Activated naive CD8-positive, alpha-beta T cell treated with anti-CD3 and anti-CD28 coated beads, Interleukin-2, amount 50 U/mL, for 24 hours (primary cell): Measurements from ENCODE around the gene MIGA2.

ENCODE experiments used
- ATAC-seq: fragments of 150-1000 bp; cut with Tn5 transposase; one replicate; pipeline ENCODE4 v1.10.0; 2021
- DNase-seq: peaks from one replicate; pipeline ENCODE4 v3.0.0; 2021
- H3K27ac Mint-ChIP-seq: one replicate; pipeline ENCODE4 v1.8.0; 2021; ENCODE audit warnings: mild to moderate bottlenecking, mixed read lengths
- H3K27me3 Mint-ChIP-seq: one replicate; pipeline ENCODE4 v1.8.0; 2021; ENCODE audit warnings: mixed read lengths
- H3K36me3 Mint-ChIP-seq: one replicate; pipeline ENCODE4 v1.8.0; 2021; ENCODE audit warnings: low read depth, mixed read lengths
- H3K4me1 Mint-ChIP-seq: one replicate; pipeline ENCODE4 v1.8.0; 2021; ENCODE audit warnings: mixed read lengths
- H3K4me3 Mint-ChIP-seq: one replicate; pipeline ENCODE4 v1.8.0; 2021; ENCODE audit warnings: mild to moderate bottlenecking, moderate library complexity, mixed read lengths
- H3K9me3 Mint-ChIP-seq: one replicate; pipeline ENCODE4 v1.8.0; 2021; ENCODE audit warnings: mixed read lengths

Gene MIGA2

DNA sequence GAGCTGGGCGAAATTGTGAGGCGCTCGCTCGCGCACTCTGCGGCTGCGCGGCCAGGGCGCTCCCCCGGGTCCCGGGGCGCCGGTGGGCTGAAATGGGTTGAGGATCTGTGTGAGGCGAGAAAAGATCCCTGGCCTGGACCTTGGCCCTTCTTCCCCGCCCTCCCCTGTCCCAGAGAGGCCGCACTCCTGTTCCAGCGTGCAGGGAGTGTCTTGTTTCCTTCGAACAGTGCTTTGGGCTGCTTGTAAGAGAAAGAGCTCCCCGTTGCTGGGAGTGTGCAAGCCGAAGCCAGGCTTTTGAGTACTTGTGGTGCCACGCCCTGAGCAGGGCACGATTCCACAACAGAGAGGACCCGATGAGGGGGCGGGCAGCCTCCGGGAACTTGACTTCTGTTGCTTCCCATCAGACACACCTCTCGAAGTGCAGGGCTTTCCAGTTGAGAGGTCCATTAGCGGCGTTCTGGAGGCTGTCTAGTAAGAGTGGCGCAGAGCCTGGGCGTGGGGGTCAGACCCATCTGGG, 45.0 kb downstream of the MIGA2 start:
- peak overlapping the region; percentile 87 for H3K4me3 Mint-ChIP-seq
- H3K27ac Mint-ChIP-seq, result peak overlapping the region; percentile 54
- no peaks in the 10 kb centered on the region for H3K9me3 Mint-ChIP-seq
- peaks cover 4% of the 10 kb centered on the region for H3K36me3 Mint-ChIP-seq
- ATAC-seq (no peak), DNase-seq (no peak)
- peaks cover 28% of the 10 kb centered on the region for H3K4me1 Mint-ChIP-seq
- H3K27me3 Mint-ChIP-seq, result peaks cover 3% of the 10 kb centered on the region

- DNase-seq, result no peak
- peaks cover 4% of the 10 kb centered on the region for H3K36me3 Mint-ChIP-seq
- ATAC-seq, result no peak
- H3K4me1 Mint-ChIP-seq, result peaks cover 27% of the 10 kb centered on the region
- no peak overlapping the region for H3K27ac Mint-ChIP-seq
- H3K27me3 Mint-ChIP-seq, result peaks cover 3% of the 10 kb centered on the region
- H3K9me3 Mint-ChIP-seq, result no peaks in the 10 kb centered on the region
- no peak overlapping the region for H3K4me3 Mint-ChIP-seq
Observed at GRCh38 chr9:129084087-129084486, 47.7 kb downstream of the MIGA2 start.

- H3K27ac Mint-ChIP-seq, result no peak overlapping the region
- no peaks in the 10 kb centered on the region for H3K9me3 Mint-ChIP-seq
- no peak overlapping the region for H3K4me3 Mint-ChIP-seq
- no peaks in the 10 kb centered on the region for H3K36me3 Mint-ChIP-seq
- H3K4me1 Mint-ChIP-seq, result no peaks in the 10 kb centered on the region
- H3K27me3 Mint-ChIP-seq, result no peaks in the 10 kb centered on the region
- DNase-seq (no peak), ATAC-seq (no peak)
Observed at GRCh38 chr9:129089246-129089645, 52.8 kb downstream of the MIGA2 start.

GRCh38 chr9:129093602-129094386, 57.4 kb downstream of the MIGA2 start:
- H3K36me3 Mint-ChIP-seq, result no peaks in the 10 kb centered on the region
- ATAC-seq, result no peak
- peak overlapping the region; percentile 67 for H3K27ac Mint-ChIP-seq
- no peaks in the 10 kb centered on the region for H3K4me1 Mint-ChIP-seq
- no peaks in the 10 kb centered on the region for H3K27me3 Mint-ChIP-seq
- no peak overlapping the region for H3K4me3 Mint-ChIP-seq
- H3K9me3 Mint-ChIP-seq, result no peaks in the 10 kb centered on the region
- no peak for DNase-seq

DNA sequence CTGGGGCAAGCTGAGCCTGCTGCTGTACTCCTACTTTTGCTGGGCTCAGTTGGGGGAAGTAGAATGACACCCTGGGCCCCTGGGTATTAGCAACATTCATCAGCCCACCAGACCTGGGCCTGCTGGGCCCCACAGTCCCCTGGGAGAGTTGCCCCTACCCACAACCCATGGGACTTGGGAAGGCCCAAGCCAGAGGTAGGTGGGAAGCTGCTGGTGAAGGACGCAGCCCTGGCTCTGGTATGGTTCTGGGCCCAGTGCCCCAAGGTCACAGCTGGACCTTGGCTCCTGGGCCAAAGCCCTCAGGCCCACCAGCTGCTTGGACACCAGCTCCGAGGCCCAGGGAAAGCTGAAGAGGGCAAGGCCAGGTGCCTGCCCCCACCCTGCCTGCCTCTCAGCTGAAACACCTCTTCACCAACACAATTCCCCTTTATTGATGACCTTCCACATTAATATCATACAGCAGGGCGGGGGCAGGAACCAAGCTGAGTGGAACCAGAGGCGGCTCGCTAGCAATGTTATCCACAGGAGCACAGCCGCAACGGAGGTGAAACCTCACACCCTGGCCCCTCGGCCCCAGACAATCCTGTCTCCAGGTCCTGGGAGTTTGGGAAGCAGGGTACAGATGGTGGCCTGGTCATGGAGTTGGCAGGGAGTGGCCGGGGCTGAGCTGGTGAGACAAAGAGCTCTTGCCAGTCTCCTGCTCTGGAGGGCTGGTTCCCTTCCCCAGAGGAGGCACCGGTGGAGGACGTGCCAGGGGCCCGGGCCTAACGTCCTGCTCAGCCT, 58.2 kb downstream of the MIGA2 start:
- Mint-ChIP-seq H3K36me3 (no peaks in the 10 kb centered on the region), H3K9me3 (no peaks in the 10 kb centered on the region), H3K27ac (no peak overlapping the region), H3K27me3 (no peaks in the 10 kb centered on the region), H3K4me3 (no peak overlapping the region), H3K4me1 (no peaks in the 10 kb centered on the region)
- no peak for DNase-seq
- ATAC-seq, result no peak

DNA sequence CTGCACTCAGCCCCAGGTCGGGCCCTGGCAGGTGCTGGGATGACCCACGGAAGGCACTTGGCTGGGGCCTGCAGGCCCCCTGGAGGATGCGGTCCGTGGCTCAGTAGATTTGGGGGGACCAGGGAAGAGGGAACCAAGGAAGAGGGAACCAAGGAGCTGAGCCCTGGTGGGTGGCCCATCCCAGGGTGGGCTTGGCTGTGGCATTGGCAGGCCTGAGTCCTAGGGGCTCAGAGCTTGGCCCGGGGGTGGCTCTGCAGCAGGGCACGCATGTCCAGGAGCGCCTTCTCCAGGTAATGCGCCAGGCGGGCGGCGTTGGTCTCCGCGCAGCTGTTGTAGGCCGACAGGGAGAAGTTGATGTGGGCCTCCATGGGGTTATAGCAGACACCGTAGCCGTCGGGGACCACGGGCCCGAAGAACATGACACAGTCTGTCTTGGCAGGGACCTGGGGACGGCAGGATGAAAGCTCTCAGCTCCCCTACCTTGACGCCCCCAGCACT, 58.8 kb downstream of the MIGA2 start:
- no peaks in the 10 kb centered on the region for H3K36me3 Mint-ChIP-seq

DNA sequence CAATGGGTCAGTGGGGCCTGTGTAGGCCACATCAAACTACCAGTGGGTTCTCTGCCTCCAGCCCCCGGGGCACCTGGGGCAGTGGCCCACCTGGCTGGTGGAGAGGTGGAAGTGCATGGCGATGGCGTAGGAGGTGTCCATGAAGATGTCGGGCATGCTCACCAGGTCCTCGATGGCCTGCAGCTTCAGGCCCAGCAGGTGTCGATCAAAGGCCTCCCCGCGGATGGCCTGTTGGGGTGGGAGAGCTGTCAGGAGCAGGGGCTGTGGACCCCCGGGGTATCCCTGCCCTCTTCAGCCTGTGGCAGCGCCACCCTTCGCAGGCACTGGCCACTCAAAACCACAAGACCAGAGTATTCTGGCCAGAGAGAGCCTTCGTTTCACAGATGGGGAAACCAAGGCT, 59.5 kb downstream of the MIGA2 start:
- Mint-ChIP-seq H3K27me3 (no peaks in the 10 kb centered on the region), H3K27ac (no peak overlapping the region), H3K36me3 (no peaks in the 10 kb centered on the region), H3K4me3 (no peak overlapping the region), H3K4me1 (no peaks in the 10 kb centered on the region), H3K9me3 (no peaks in the 10 kb centered on the region)
- ATAC-seq, result no peak
- no peak for DNase-seq

More for the DNA sequence above, 58.8 kb downstream of the MIGA2 start:
- H3K4me3 Mint-ChIP-seq, result no peak overlapping the region
- ATAC-seq (no peak), DNase-seq (no peak)
- H3K27me3 Mint-ChIP-seq, result no peaks in the 10 kb centered on the region
- no peak overlapping the region for H3K27ac Mint-ChIP-seq
- no peaks in the 10 kb centered on the region for H3K4me1 Mint-ChIP-seq
- H3K9me3 Mint-ChIP-seq, result no peaks in the 10 kb centered on the region

DNA sequence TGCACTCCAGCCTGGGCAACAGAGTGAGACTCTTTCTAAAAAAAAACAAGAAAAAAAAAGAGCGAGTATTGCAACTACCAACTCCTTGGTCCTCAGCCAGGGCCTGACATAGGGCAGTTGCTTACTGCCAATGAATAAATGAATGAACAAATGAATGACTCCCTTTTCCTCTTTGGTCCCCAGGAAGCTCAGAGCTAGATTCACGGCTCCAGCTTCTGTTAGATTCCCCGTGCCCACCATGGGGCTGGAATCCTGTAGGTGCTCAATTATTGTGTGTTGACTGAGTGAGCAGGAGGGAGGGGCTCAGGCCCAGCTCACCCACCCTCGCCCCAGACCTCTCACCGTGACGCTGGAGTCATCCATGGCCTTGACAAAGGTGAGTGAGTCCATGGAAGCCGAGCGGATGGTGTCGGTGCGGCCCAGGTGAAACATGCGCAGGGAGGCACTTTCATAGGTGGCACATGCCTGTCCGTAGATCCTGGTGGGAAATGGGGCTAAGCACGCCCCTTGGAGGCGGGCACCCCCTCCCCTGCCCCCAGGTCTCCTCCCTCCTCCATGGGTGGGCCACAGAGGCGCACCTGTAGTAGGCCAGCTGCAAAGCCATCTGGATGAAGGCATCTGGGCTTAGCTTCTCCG, 61.4 kb downstream of the MIGA2 start:
- Mint-ChIP-seq H3K27me3 (no peaks in the 10 kb centered on the region), H3K4me1 (no peaks in the 10 kb centered on the region), H3K9me3 (no peaks in the 10 kb centered on the region), H3K36me3 (no peaks in the 10 kb centered on the region), H3K27ac (no peak overlapping the region), H3K4me3 (no peak overlapping the region)
- no peak for DNase-seq
- no peak for ATAC-seq

DNA sequence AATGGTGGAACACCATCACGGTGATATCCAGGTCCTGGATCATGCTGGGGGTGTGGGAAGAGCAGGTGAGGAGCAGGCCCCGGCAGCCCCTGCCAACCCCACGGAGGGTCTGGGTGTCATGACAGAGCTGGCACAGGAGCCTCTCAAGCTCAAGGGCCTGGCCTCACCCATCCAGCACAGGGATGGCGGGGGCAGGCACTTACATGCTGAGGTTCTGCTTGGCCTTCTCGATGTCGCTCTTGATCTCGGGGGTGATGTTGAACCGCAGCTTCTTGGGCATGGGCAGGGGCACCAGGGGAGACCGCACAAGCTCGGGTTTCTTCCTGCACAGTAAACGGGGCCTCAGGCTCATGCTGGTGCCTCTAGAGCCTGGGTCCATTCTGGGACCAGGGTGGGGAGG, 61.9 kb downstream of the MIGA2 start:
- Mint-ChIP-seq H3K4me3 (no peak overlapping the region), H3K4me1 (no peaks in the 10 kb centered on the region), H3K36me3 (no peaks in the 10 kb centered on the region), H3K9me3 (no peaks in the 10 kb centered on the region), H3K27me3 (no peaks in the 10 kb centered on the region), H3K27ac (no peak overlapping the region)
- no peak for ATAC-seq
- DNase-seq, result no peak

DNA sequence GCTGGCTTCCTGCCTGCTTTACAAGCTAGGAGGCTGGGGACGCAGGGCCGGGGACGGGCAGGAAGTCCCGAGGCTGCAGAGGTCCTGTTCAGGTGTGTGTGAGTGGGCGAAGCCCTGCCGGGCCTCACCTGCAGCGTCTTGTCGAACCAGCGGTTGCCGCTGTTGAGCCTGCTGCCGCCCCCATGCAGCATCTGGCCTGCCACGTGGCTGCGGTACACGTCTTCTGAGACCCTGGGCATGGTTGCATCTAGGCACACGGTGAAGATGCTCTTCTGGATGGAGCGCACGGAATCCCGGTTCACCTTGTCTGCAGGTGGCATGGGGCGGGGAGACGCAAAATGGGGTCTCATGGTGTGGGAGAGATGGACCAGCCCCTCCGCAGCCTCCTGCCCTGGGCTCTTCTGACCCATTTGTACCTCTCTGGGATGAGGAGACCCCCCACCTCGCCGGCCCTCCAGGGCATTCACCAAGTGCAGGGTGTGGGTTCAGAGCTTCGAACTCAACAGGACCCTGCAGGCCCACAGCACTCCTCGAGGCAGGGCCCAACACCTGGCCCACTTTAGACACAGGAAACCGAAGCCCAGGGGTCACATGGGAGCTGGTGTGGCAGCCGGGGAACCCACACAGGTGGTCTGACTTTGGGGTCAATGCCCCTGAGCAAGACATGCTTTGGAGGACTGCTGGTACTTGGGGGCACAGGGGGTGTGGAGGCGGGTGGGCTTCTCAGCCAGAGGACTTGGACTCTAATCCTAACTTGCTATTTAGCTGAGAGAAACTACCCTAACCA, 64.2 kb downstream of the MIGA2 start:
- no peak for ATAC-seq
- no peaks in the 10 kb centered on the region for H3K9me3 Mint-ChIP-seq
- H3K27me3 Mint-ChIP-seq, result no peaks in the 10 kb centered on the region
- H3K27ac Mint-ChIP-seq, result no peak overlapping the region
- no peaks in the 10 kb centered on the region for H3K36me3 Mint-ChIP-seq
- DNase-seq, result no peak
- no peak overlapping the region for H3K4me3 Mint-ChIP-seq
- H3K4me1 Mint-ChIP-seq, result no peaks in the 10 kb centered on the region

DNA sequence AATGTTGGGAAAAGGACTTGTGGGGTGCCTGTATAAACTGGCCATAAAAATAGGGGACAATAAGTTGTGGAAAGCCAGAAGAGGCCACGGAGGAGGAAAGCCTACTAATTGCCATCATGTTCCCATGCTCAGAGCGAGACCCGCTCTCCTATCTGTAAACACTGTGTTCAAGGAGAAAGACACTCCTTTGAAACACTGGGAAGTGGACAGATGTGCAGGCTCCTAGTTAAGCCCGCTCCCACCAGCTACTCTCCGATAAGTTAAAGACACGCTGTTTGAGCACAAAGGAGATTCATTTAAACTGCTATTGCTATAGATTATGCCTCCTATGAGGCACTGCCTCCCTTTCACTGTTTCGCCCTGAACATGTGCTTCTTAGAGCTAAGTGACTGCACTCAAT, 64.9 kb downstream of the MIGA2 start:
- Mint-ChIP-seq H3K4me1 (no peaks in the 10 kb centered on the region), H3K36me3 (no peaks in the 10 kb centered on the region), H3K4me3 (no peak overlapping the region), H3K27ac (no peak overlapping the region), H3K9me3 (no peaks in the 10 kb centered on the region), H3K27me3 (no peaks in the 10 kb centered on the region)
- ATAC-seq (no peak), DNase-seq (no peak)

DNA sequence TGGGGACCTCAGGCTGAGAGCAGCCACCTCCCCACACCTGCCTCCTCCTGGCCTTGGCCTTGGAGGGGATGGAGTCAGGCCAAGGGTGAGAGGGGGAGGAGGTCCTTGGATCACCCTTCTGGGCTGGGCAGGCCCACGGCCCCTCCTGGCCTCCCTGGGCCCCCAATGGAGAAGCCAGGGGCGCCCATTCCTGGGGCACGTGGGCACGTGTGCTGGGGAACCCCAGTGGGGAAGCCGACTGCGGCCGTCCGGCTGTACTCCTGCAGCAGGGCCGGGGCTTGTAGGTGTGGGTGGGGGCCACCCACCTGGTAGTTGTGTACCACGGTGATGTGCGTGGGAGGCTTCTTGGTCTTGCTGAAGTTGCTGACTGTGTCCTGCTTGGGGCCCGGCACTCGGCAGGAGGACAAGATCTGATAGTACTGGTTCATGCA, 65.7 kb downstream of the MIGA2 start:
- DNase-seq (no peak), ATAC-seq (no peak)
- Mint-ChIP-seq H3K4me1 (no peaks in the 10 kb centered on the region), H3K4me3 (no peak overlapping the region), H3K27ac (no peak overlapping the region), H3K36me3 (no peaks in the 10 kb centered on the region), H3K27me3 (no peaks in the 10 kb centered on the region), H3K9me3 (no peaks in the 10 kb centered on the region)

DNA sequence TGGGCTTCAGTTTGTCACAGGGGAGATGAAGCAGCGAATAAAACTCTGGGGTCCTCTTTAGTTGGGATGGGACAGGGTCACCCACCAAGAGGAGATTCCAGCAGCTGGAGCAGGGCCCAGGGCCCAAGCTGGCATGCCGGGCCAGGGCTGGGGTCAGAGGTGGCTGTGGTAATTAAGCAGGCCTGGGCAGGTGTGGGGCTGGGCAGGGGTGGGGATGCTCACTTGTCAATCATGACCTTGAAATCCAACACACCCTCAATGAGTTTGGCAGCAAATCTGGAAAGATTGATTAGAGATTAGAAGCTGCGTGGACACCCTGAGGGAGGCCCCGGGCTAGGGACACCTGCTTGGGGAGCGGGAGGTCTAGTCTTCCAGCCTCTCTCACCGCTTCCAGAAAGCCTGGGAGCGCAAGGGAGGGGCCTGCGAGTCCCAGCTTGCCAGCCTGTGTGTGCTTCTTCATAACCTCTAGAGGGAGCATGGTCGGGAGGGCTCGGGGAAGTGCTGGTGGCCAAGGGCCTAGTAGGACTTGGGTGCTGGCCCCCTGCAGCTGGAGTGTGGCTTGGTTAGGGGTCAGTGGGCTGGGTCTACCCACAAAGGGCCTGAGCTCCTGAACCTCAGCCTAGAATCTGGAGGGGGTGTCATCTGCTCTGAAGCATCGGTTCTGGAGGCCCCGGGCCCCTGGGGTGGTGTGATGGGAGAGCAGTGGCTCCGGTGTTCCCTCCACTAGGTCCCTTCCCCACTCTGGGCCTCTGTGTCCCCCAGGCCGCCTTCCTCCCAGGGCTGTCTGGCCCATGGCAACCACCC, 66.6 kb downstream of the MIGA2 start:
- Mint-ChIP-seq H3K9me3 (no peaks in the 10 kb centered on the region), H3K27me3 (no peaks in the 10 kb centered on the region), H3K36me3 (no peaks in the 10 kb centered on the region), H3K4me3 (no peak overlapping the region), H3K4me1 (no peaks in the 10 kb centered on the region), H3K27ac (no peak overlapping the region)
- DNase-seq, result no peak
- ATAC-seq, result peak; percentile 44
